ENCODE data around the gene CRY2.
A peak's percentile ranks its signal among the peaks of the same experiment; 100 is the strongest.

Gene CRY2

GRCh38 chr11:45847911-45848316 is 639 bp downstream of the CRY2 start:
- peak in 11 of 56 donors; percentile 24 to 62 (median 52) for DNase-seq

GRCh38 chr11:45848654-45849081 is 1.4 kb downstream of the CRY2 start:
- DNase-seq: no peak

GRCh38 chr11:45850446-45850845 is 3.2 kb downstream of the CRY2 start:
- DNase-seq: no peak

DNA sequence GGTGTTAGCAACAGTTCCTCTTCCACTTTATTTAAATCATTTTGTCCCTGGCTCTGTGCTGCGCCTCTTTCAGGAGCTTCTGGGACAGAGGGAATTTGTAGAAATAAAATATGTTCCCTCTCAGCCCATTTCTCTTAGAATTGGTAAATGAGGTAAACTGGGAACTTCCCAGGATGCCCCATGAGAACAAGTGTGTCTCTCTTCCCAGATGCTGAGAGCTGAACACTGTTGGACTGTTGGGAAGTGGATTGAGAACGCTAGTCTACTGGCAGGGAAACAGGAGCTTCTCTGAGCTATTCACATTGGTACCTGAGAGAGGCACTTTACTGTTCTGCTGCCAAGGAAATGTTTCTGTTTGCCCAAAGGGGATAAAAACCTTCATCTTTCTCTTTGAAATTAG is 4.0 kb downstream of the CRY2 start:
- peak in 1 of 56 donors; percentile 20 for DNase-seq

GRCh38 chr11:45852018-45852711 is 4.9 kb downstream of the CRY2 start:
- DNase-seq: peak in 33 of 56 donors; percentile 9 to 68 (median 31)

GRCh38 chr11:45852712-45853101 is 5.4 kb downstream of the CRY2 start:
- DNase-seq: no peak

DNA sequence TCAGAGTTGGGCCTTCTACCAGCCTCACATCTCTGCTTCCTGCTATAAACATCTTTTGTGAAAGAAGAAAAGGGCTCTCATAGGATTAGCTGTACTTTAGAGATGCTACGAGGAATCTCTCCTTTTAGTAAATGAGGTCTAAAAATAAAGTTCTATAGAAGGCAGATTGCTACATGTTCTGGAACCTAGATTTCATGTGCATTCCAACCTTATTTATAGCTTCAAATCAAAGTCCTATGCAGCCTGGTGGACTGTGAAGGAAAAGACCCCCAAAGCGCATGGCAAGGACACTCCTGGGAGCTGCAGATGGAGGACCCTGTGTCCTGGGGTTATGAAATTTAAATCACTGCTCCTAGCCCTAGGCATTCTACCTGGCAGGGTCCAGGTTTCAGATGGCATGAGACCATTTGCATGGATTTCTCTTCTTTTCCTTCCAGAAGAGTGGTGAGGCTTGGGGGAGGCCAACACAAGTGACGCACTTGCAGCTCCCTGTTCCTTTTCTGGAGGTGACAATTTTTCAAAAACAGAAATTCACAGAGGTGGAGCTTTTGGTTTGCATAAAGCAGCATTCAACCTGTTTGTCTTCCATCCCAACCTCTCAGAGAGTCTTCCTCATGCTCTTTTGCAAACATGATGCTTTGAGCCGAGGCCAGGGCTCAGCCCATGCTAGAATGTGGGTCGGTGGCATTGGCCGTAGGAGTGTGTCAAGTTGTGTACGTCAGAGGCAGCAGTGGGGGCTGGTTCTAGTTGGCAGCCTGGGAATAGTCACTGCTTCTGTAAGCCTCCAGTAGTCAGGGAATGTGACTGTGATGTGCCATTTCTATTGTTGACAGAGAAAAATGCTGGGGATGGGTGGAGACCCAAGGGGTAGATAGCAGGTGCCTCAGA is 6.3 kb downstream of the CRY2 start:
- peak in 39 of 56 donors; percentile 15 to 85 (median 43) for DNase-seq

- DNase-seq: no peak
Observed at GRCh38 chr11:45855308-45855707, 8.0 kb downstream of the CRY2 start.

DNA sequence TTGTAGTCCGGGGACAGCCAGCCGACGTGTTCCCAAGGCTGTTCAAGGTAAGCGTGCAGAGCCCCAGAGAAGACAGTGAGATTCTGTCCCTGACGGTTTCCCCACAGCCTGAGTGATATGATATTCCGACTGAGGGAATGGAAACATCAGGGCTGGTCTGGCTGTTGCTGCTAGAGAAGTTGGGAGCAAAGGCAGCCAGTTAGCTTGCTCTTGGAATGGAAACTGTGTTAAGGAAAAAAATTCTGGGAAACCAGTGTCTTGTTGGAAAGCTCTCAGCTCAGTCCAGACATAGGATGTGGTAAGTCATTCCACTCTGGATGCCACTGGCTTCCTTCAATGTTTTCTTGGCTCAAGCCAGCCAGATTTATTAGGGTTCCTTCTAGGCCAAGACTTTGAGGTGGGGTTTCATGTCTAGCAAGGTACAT is 8.8 kb downstream of the CRY2 start:
- no peak for DNase-seq

DNA sequence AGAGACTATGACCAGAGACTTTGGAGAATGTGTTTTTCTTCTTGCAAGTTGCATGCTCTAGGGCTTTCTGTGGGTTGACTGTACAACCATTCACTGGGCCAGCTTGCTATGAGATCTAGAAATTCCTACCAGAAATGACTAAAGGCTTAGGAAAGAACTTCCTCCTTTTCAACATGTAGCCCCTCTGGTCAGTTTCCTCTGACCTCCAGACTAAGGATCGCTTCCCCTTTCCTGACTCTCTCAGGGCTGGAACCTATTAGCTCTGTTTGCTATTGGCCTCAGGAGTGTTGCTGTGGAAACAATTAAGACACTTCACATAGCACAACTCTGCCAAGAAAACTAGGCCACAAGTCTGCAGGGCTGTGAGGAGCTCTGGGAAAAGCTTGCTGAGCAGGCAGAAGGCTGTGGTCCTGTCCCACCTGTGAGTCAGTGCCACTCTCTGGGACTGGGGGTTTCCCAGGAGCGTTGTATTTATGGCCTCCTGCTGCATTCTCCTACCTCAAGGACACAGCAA is 10.7 kb downstream of the CRY2 start:
- DNase-seq: peak in 25 of 56 donors; percentile 14 to 75 (median 36)

GRCh38 chr11:45858751-45859398 is 11.6 kb downstream of the CRY2 start:
- no peak for DNase-seq

DNA sequence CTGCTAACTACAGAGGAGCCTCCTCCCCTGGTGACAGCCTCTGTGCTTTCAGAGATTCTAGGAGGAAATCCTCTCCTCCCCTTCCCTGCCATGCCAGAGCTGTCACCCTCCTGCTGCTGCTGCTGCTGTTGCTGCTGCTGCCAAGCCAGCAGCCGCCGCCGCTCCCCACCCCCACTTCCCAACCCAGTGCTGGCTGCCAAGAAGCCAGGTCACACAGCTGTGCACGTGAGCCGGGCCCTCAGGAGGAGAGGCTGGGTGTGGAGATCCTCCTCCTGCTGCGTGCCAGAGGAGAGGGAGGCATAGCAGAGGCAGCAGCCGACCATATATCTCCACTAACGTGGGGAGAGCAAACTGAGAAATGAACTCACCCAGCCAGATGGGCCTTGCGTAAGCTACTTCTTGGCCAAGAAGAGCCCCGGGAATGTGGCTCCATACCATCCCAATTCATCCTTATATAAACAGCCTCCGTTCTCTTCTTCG is 12.4 kb downstream of the CRY2 start:
- DNase-seq: peak in 55 of 56 donors; percentile 31 to 93 (median 82)

- DNase-seq: no peak
Observed at GRCh38 chr11:45860348-45860747, 13.1 kb downstream of the CRY2 start.

GRCh38 chr11:45860764-45861510 is 13.7 kb downstream of the CRY2 start:
- DNase-seq: peak in 4 of 56 donors; percentile 10 to 38 (median 24)

DNA sequence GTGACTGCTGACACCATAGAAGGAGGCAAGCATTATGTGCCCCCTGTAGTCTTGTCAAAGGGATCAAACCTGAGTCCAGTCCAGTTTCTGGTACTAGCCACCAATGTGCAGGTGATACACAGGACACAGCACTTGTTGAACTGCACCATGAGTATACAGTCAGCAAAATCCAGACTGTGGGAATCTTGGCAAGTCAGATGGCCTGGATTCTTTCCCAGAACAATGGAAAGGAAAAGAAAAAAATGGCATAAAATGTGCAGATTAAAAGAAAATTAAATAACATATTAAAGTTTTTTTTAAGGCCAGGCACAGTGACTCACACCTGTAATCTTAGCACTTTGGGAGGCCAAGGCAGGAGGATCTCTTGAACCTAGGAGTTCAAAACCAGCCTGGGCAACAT is 16.8 kb downstream of the CRY2 start:
- no peak for DNase-seq

GRCh38 chr11:45869551-45869950 is 22.3 kb downstream of the CRY2 start:
- DNase-seq: no peak

- no peak for DNase-seq
Observed at GRCh38 chr11:45870706-45871105, 23.4 kb downstream of the CRY2 start.

GRCh38 chr11:45871638-45872037 is 24.4 kb downstream of the CRY2 start:
- no peak for DNase-seq

DNA sequence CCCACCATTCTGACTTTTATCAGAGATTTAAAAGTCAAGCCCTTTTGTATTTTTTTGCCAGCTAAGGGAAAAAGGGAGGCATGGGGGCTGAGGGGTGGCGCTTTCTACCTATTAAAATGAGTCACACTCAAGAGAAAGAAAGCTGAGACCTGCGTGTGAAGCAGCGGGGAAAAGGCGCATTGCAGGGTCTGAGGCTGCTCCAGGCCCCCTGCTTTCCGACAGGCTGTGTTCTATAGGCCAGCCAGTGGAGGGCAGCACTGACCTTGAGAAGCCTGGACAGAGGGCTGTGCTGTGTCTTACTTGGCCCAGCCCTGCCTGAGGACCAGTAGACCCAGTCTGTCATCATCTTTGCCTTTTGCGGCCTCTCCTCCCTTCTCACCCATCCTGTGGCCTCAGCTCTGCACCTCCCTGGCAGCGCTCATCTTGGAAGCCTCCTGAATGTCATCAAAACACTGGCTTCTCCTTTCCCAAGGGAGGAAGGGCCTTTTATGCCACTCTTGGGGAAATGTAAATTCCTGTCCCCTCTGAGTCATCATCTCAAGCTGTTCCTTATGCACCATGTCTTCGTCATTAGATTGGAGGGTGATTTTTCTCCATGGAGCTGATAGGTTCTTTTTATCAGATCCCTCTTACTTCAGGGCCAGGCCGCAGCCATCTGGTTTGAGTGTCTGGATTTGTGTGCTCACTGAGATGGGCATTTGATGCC is 25.5 kb downstream of the CRY2 start:
- peak in 46 of 56 donors; percentile 9 to 78 (median 52) for DNase-seq

GRCh38 chr11:45876401-45876800 is 29.1 kb downstream of the CRY2 start:
- DNase-seq: no peak

Measured in nucleus accumbens (tissue), 56 donors.